Breast epithelium (tissue), 4 donors: Measurements from ENCODE around the gene AKR7A2. TPM values are rescaled to one million over a fixed set of nuclear protein-coding genes. Genes with fewer than 3 reads are reported as not detected.
"Not testable (repeated sequence)": the region's sequence is repeated elsewhere in the genome, so short reads cannot be mapped to it uniquely, and the experiment has no call there.

ENCODE experiments used
- DNase-seq, 2 donors: peaks; one replicate each; pipeline ENCODE4 v3.0.0-alpha.2; 2019; ENCODE audit warnings: low spot score in 2 of 2
- H3K27ac ChIP-seq, 2 donors: fragments of 200-600 bp; sonication (generic) in 1 of 2; one replicate each; pipeline ENCODE4 v1.5.1; 2016 to 2019; ENCODE audit warnings: mild to moderate bottlenecking in 1 of 2
- H3K27me3 ChIP-seq, 2 donors: fragments of 200-600 bp; sonication (generic) in 1 of 2; one replicate each; pipeline versions ENCODE4 v1.5.1 to v1.6.0; 2017 to 2019; ENCODE audit warnings: control low read depth in 1 of 2, mild to moderate bottlenecking in 1 of 2
- H3K36me3 ChIP-seq: fragments of 200-600 bp; one replicate; pipeline ENCODE4 v1.5.1; 2019
- H3K4me1 ChIP-seq, 2 donors: fragments of 200-600 bp; sonication (generic); one replicate each; pipeline ENCODE4 v1.5.1; 2016 to 2019; ENCODE audit warnings: control low read depth in 1 of 2
- H3K4me3 ChIP-seq, 3 donors: fragments of 200-600 bp; sonication (generic); 1 replicate in 2 of 3; 2 replicates in 1 of 3; pipeline ENCODE4 v1.5.1; 2016 to 2019; ENCODE audit warnings: mild to moderate bottlenecking in 3 of 3, moderate library complexity in 2 of 3
- H3K9me3 ChIP-seq, 2 donors: fragments of 200-600 bp; sonication (generic) in 1 of 2; one replicate each; pipeline ENCODE4 v1.5.1; 2016 to 2019; ENCODE audit warnings: control low read depth in 1 of 2
- POLR2A ChIP-seq: fragments of 450-650 bp; IDR thresholded peaks from one replicate; pipeline ENCODE4 v1.6.1; 2016; ENCODE audit warnings: antibody characterized with exemption, mild to moderate bottlenecking, moderate library complexity
- POLR2AphosphoS5 ChIP-seq, 3 donors: sonication (generic); formaldehyde crosslinking; IDR thresholded peaks; one replicate each; pipeline ENCODE4 v1.6.1; 2017; ENCODE audit warnings: antibody characterized with exemption in 3 of 3
- intact Hi-C: fragments of 100-400 bp; cut with DNase I; formaldehyde crosslinking; loops from one replicate; pipeline ENCODE4 v1.15.1; 2023; ENCODE audit warnings: low total_unique reads
- total RNA-seq, 3 donors: library from RNA; depleted of rRNA; stranded (reverse); fragments of >200 nt; gene quantifications; one replicate each; pipeline ENCODE4 v1.1.0, GENCODE V29; 2016
- TF ChIP-seq, protein P1 (sequence below), 3 donors: fragments of 450-650 bp; IDR thresholded peaks; one replicate each; pipeline ENCODE4 v1.5.1; 2016 to 2017; ENCODE audit warnings: antibody characterized with exemption in 3 of 3, mild to moderate bottlenecking in 3 of 3, moderate library complexity in 3 of 3

Gene AKR7A2
- total RNA-seq, 3 donors from 2014 or later, result 65.9 to 116 (median 80.5) TPM

DNA sequence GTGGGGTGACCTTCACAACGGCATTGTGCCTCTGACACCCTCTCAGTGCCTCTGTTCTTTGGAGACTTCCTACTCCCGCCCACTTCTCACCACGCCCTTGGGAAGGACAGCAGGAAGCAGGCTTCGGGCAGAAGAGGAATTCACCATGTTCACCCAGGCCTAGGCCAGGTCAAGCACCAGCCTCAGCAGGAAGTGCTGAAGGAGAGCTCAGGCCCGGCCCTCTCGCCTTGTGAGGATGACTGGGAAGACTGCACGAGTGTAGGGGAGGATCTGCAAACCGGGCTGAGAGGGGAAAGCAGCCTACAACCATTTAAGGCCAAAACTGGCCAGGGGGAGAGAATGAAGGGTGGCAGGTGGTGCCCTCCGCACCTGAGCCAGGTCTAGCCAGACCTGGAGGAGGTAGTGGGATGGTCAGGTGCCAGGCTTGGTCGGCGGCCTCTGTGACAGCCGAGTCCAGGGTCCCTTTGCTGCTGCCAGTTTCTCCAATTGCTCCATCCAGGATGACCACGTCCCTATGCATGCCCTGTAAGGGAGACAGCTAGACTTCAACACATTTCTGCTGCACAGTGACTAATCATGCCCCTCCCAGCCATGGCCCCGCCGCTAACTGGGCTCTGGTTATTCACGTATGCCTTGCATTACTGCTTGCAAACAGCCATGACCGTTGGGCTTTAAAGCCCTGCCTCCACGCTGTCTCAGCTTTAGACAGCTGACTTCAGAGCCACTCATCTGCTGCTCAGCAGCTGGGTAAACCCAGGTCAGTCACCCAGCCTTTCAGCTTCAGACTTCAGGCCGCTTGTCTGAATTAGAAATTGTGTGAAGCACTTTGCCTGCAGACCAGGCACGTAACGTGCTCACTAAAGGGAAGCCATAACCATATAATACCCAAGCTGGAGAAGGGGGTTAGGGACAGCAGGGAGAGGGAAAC, 51.5 kb downstream of the AKR7A2 start:
- Histone ChIP-seq H3K9me3 (no peaks in the 10 kb centered on the region), H3K4me1 (no peaks in the 10 kb centered on the region), H3K4me3 (no peak overlapping the region), H3K36me3 (no peaks in the 10 kb centered on the region), H3K27ac (no peak overlapping the region), H3K27me3 (no peaks in the 10 kb centered on the region)
- DNase-seq, result no peak
- intact Hi-C loops, result no loop called here
- TF ChIP-seq, protein P1, sequence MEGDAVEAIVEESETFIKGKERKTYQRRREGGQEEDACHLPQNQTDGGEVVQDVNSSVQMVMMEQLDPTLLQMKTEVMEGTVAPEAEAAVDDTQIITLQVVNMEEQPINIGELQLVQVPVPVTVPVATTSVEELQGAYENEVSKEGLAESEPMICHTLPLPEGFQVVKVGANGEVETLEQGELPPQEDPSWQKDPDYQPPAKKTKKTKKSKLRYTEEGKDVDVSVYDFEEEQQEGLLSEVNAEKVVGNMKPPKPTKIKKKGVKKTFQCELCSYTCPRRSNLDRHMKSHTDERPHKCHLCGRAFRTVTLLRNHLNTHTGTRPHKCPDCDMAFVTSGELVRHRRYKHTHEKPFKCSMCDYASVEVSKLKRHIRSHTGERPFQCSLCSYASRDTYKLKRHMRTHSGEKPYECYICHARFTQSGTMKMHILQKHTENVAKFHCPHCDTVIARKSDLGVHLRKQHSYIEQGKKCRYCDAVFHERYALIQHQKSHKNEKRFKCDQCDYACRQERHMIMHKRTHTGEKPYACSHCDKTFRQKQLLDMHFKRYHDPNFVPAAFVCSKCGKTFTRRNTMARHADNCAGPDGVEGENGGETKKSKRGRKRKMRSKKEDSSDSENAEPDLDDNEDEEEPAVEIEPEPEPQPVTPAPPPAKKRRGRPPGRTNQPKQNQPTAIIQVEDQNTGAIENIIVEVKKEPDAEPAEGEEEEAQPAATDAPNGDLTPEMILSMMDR (IDR thresholded peaks at IDR 0.05), result no peak
- TF ChIP-seq POLR2AphosphoS5 (IDR thresholded peaks at IDR 0.05), result no peak
- no peak for TF ChIP-seq POLR2A

DNA sequence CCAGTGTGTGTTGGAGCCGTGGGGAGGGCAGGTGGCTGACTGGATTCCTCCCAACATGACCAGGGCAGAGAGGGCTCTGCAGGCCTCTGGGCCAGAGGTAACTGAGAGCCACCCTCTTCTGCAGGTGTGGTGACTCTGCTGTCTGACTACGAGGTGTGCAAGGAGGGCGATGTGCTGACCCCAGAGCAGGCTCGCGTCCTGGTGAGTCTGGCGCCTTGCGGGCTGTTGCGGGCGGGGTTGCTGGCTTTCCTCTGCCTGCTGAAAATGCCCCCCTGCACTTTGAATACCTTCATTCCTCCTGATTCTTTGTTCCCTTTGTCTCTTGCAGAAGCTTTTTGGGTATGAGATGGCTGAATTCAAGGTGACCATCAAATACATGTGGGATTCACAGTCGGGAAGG, 53.6 kb downstream of the AKR7A2 start:
- Histone ChIP-seq H3K4me3 (no peak overlapping the region), H3K9me3 (no peaks in the 10 kb centered on the region), H3K27me3 (no peaks in the 10 kb centered on the region), H3K27ac (no peak overlapping the region), H3K36me3 (no peaks in the 10 kb centered on the region), H3K4me1 (peaks cover 0 to 4% of the 10 kb centered on the region in 2 donors)
- TF ChIP-seq POLR2A, result no peak
- TF ChIP-seq POLR2AphosphoS5 (IDR thresholded peaks at IDR 0.05), result no peak
- TF ChIP-seq, protein P1 (IDR thresholded peaks at IDR 0.05), result no peak
- intact Hi-C loops, result no loop called here
- DNase-seq, result no peak

DNA sequence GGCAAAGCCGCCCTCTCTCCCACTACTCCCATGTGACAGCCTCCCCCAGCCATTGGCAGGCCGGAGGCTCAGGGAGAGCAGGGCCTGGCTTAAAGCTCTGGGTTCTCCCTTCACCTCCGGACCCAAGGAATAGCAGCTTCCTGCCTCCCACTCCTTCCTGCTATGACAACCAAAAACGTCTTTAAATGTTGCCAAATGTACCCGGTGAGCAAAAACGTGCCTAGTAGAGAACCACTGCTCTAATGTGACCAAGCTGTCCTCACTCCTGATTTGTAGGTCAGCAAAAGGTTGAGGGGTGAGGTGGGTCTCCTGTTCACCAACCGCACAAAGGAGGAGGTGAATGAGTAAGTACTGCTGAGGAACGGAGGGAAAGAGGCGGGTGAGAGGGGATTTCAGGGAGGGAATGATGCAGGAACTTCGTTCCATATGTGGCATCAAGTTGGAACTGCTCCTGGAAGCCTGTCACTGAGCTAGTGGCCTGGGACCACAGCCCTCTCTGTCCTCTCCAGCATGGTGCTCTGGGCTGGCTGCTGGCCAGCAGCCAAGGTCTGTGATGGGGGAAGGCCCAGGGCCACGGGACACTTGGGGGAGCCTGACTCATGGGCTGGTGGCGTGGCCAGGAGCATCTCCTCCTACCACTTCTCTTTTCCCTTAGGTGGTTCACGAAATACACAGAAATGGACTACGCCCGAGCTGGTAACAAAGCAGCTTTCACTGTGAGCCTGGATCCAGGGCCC, 54.6 kb downstream of the AKR7A2 start:
- TF ChIP-seq POLR2AphosphoS5 (IDR thresholded peaks at IDR 0.05) (no peak), POLR2A (no peak)
- TF ChIP-seq, protein P1 (IDR thresholded peaks at IDR 0.05), result no peak
- H3K36me3 ChIP-seq, result no peaks in the 10 kb centered on the region
- DNase-seq, result no peak
- intact Hi-C loops, result no loop called here
- no peak overlapping the region for H3K4me3 ChIP-seq
- H3K4me1 ChIP-seq, result peaks cover 4 to 14% of the 10 kb centered on the region in 2 donors
- peak overlapping the region; percentile 2 to 36 for H3K27ac ChIP-seq
- H3K27me3 ChIP-seq, result no peaks in the 10 kb centered on the region
- no peaks in the 10 kb centered on the region for H3K9me3 ChIP-seq

DNA sequence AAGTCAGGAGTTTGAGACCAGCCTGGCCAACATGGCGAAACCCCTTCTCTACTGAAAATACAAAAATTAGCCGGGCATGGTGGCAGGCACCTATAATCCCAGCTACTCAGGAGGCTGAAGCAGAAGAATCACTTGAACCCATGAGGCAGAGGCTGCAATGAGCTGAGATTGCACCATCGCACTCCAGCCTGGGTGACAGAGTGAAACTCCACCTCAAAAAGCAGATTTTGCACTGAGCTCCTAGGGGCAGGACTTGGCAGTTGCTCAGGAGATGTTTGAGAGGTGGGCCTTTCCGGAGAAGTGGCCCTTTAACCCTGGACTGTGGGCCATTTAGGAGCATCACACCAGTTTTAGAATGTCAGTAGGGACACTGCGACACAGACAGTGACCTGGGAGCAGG, 55.6 kb downstream of the AKR7A2 start:
- DNase-seq, H3K4me3 ChIP-seq, H3K36me3 ChIP-seq, intact Hi-C loops, H3K27me3 ChIP-seq, H3K9me3 ChIP-seq: not testable (repeated sequence)
- Histone ChIP-seq H3K4me1 (peaks cover 4 to 15% of the 10 kb centered on the region in 2 donors), H3K27ac (peak overlapping the region in 1 of 2 donors; percentile 44)

DNA sequence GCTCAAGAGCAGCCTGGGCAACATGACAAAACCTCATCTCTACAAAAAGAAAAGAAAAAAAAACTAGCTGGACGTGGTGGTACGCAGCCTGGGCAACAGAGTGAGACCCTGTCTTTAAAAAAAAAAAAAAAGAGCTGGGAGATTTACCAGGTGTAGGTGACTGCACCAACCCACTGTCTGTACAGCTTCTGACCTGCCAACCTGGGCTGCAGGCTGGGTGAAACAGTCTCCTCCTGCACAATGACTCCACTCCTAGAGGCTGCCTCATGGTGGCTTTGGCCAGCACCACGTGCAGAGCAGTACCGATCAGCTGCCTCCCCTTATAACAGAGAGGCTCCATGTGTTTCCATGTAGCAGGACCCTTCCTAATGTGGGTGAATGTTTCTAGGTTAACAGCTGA, 56.7 kb downstream of the AKR7A2 start:
- intact Hi-C loops, result no loop called here
- H3K27ac ChIP-seq, result no peak overlapping the region
- TF ChIP-seq, protein P1 (IDR thresholded peaks at IDR 0.05), result no peak
- TF ChIP-seq POLR2AphosphoS5 (IDR thresholded peaks at IDR 0.05) (no peak), POLR2A (no peak)
- H3K4me1 ChIP-seq, result peaks cover 4 to 22% of the 10 kb centered on the region in 2 donors
- DNase-seq, result no peak
- no peaks in the 10 kb centered on the region for H3K36me3 ChIP-seq
- H3K4me3 ChIP-seq, result no peak overlapping the region
- no peaks in the 10 kb centered on the region for H3K9me3 ChIP-seq
- H3K27me3 ChIP-seq, result no peaks in the 10 kb centered on the region
